PC-3 (cell line): ENCODE measurements around the gene DIP2B. TPM values are rescaled to one million over a fixed set of nuclear protein-coding genes. Genes with fewer than 3 reads are reported as not detected.

Source experiments
- ATAC-seq: fragments of 200-7000 bp; cut with Tn5 transposase; 2 replicates; pipeline ENCODE4 v1.9.1; 2020; ENCODE audit warnings: mild to moderate bottlenecking, moderate library complexity
- BruUV-seq: library from RNA; stranded (reverse); fragments of 400-500 nt; replicated peaks from 2 replicates; lab custom pipeline; 2021; lab: Mats Ljungman, UMichigan
- CTCF ChIA-PET: fragments of 300-600 bp; sonication (Branson Sonifier 250); formaldehyde crosslinking; loops from one replicate; lab custom pipeline; 2022; ENCODE audit warnings: antibody characterized with exemption; lab: Charles Lee
- POLR2A ChIA-PET: fragments of 300-600 bp; sonication (Branson Sonifier 250); formaldehyde crosslinking; loops from one replicate; lab custom pipeline; 2022; ENCODE audit warnings: antibody characterized with exemption; ENCODE audit not compliant: unreplicated experiment; lab: Charles Lee
- DNase-seq: peaks from one replicate; pipeline ENCODE4 v3.0.0-alpha.2; 2015
- H2AFZ ChIP-seq: fragments of 300-600 bp; sonication (generic); 2 replicates; pipeline ENCODE4 v1.6.0; 2016; ENCODE audit warnings: antibody characterized with exemption, low read length
- H3F3A ChIP-seq: fragments of 300-600 bp; sonication (generic); one replicate; pipeline ENCODE4 v1.6.0; 2017; ENCODE audit warnings: antibody characterized with exemption, low read length, control low read depth, mild to moderate bottlenecking; ENCODE audit not compliant: unreplicated experiment
- H3K27ac ChIP-seq: fragments of 300-600 bp; sonication (generic); 2 replicates; pipeline ENCODE4 v1.5.1; 2016; ENCODE audit warnings: mild to moderate bottlenecking, low read length
- H3K27me3 ChIP-seq: fragments of 300-600 bp; sonication (generic); 2 replicates; pipeline ENCODE4 v1.6.1; 2016; ENCODE audit warnings: low read length, mixed read lengths
- H3K36me3 ChIP-seq: fragments of 300-600 bp; sonication (generic); 2 replicates; pipeline ENCODE4 v1.6.1; 2016; ENCODE audit warnings: low read depth, mixed run types, low read length, mixed read lengths
- H3K4me1 ChIP-seq: fragments of 300-600 bp; sonication (generic); 2 replicates; pipeline ENCODE4 v1.5.1; 2016; ENCODE audit warnings: low read length; ENCODE audit not compliant: insufficient read depth
- H3K4me2 ChIP-seq: fragments of 300-600 bp; sonication (generic); 2 replicates; pipeline ENCODE4 v1.6.0; 2016; ENCODE audit warnings: low read length
- H3K4me3 ChIP-seq: fragments of 300-600 bp; sonication (generic); 2 replicates; pipeline ENCODE4 v1.5.1; 2016; ENCODE audit warnings: mild to moderate bottlenecking, low read length, mixed read lengths
- H3K79me2 ChIP-seq: fragments of 300-600 bp; sonication (generic); 2 replicates; pipeline ENCODE4 v1.6.1; 2017; ENCODE audit warnings: low read length, mixed read lengths
- H3K9ac ChIP-seq: fragments of 300-600 bp; sonication (generic); 2 replicates; pipeline ENCODE4 v1.6.0; 2016; ENCODE audit warnings: mild to moderate bottlenecking, low read length
- H3K9me2 ChIP-seq: fragments of 300-600 bp; sonication (generic); replicated peaks from 2 replicates; pipeline ENCODE4 v1.6.1; 2016; ENCODE audit warnings: mixed run types, low read length, mixed read lengths
- H3K9me3 ChIP-seq: fragments of 300-600 bp; sonication (generic); 2 replicates; pipeline ENCODE4 v1.6.1; 2016; ENCODE audit warnings: low read length, mixed read lengths
- H4K20me1 ChIP-seq: fragments of 300-600 bp; sonication (generic); 2 replicates; pipeline ENCODE4 v1.6.1; 2016; ENCODE audit warnings: low read length, mixed read lengths
- CTCF ChIP-seq: fragments of 300-600 bp; sonication (generic); conservative IDR thresholded peaks from 2 replicates; pipeline ENCODE4 v1.5.1; 2017; ENCODE audit warnings: antibody characterized with exemption, low read depth, mild to moderate bottlenecking, low read length
- EZH2 ChIP-seq: fragments of 300-600 bp; sonication (generic); IDR thresholded peaks from one replicate; pipeline ENCODE4 v1.6.1; 2017; ENCODE audit warnings: antibody characterized with exemption, mild to moderate bottlenecking, low read length; ENCODE audit not compliant: unreplicated experiment
- EZH2phosphoT487 ChIP-seq: fragments of 300-600 bp; sonication (generic); IDR thresholded peaks from 2 replicates; pipeline ENCODE4 v1.6.1; 2018; ENCODE audit warnings: mild to moderate bottlenecking, antibody characterized with exemption, low read length, borderline replicate concordance
- intact Hi-C: fragments of 100-400 bp; cut with micrococcal nuclease; formaldehyde crosslinking; loops from 2 replicates; pipeline ENCODE4 v1.9.0; 2023
- total RNA-seq: library from RNA; depleted of rRNA; stranded (reverse); fragments of >200 nt; gene quantifications from 2 replicates; pipeline ENCODE4 v1.2.3, GENCODE V29; 2014

DIP2B gene
- total RNA-seq, 1 experiment from 2014 or later = 36.3 TPM

- Histone ChIP-seq H3K36me3 (peaks cover 12% of the 10 kb centered on the region; the same call in 1 of the 2 replicates), H3K4me3 (no peak overlapping the region), H2AFZ (no peak overlapping the region), H3K9me3 (no peaks in the 10 kb centered on the region), H3K79me2 (no peaks in the 10 kb centered on the region), H3K9me2 (no peaks in the 10 kb centered on the region), H3F3A (no peaks in the 10 kb centered on the region), H3K9ac (no peak overlapping the region), H3K27me3 (no peaks in the 10 kb centered on the region), H3K4me2 (no peak overlapping the region), H3K27ac (no peak overlapping the region), H3K4me1 (peaks cover 14% of the 10 kb centered on the region), H4K20me1 (no peaks in the 10 kb centered on the region)
- TF ChIP-seq EZH2 (no peak), EZH2phosphoT487 (no peak), CTCF (no peak)
- peak; percentile 43; the same call in 1 of the 2 replicates for ATAC-seq
- ChIA-PET POLR2A (no interaction called here), CTCF (interaction anchor here (0.6 kb wide), 1 partner anchor 201 kb away, joined by 3 read pairs; no protein-coding TSS in a partner anchor)
- intact Hi-C loops = no loop called here
- DNase-seq = no peak
- no TSS peak for BruUV-seq
Measured at GRCh38 chr12:50659690-50660424, 155.1 kb downstream of the DIP2B start.

- POLR2A ChIA-PET = no interaction called here
- no peak for ATAC-seq
- DNase-seq = no peak
- CTCF ChIA-PET = no interaction called here
- BruUV-seq = no TSS peak
- no peak overlapping the region for H3K4me2 ChIP-seq
- H3K4me1 ChIP-seq = peaks cover 19% of the 10 kb centered on the region
- H2AFZ ChIP-seq = no peak overlapping the region
- H3K9me2 ChIP-seq = no peaks in the 10 kb centered on the region
- H3K9ac ChIP-seq = no peak overlapping the region
- TF ChIP-seq EZH2phosphoT487 (no peak), EZH2 (no peak), CTCF (no peak)
- no peaks in the 10 kb centered on the region for H4K20me1 ChIP-seq
- H3K9me3 ChIP-seq = no peaks in the 10 kb centered on the region
- H3K27ac ChIP-seq = no peak overlapping the region
- H3K27me3 ChIP-seq = no peaks in the 10 kb centered on the region
- no peaks in the 10 kb centered on the region for H3F3A ChIP-seq
- H3K79me2 ChIP-seq = no peaks in the 10 kb centered on the region
- no peak overlapping the region for H3K4me3 ChIP-seq
- H3K36me3 ChIP-seq = peaks cover 12% of the 10 kb centered on the region; the same call in 1 of the 2 replicates
- intact Hi-C loops = no loop called here
Measured at GRCh38 chr12:50660425-50660822, 155.6 kb downstream of the DIP2B start.
